TTC549 (cell line): ENCODE results near the gene P4HA3.

ENCODE experiments used
- FAIRE-seq: peaks from 2 replicates; lab custom pipeline; 2012; peaks lifted over from hg19 to GRCh38; lab: Jason Lieb, UNC

P4HA3 gene

GRCh38 chr11:74316772-74317505, 5.5 kb upstream of the P4HA3 start:
- FAIRE-seq: no peak

GRCh38 chr11:74312326-74312725, 886 bp upstream of the P4HA3 start:
- FAIRE-seq: no peak

DNA sequence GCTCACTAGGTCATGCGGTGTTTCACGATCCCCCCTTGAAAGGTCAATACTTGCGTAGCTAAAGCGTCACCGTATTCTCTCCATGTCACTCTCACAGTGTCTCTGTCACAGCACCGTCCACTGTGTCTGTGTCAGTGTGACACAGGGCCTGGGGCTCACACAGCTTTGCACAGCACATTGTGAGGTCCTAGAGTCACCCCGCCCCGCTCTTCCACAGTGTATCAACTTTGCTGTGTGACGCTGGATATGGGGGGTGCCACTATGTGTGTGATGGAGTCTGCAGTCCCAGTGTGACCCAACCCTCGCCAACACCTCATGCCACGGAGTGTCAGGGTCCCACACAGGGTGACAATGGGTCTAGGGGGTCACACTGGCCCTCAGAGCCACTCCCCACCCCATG, 583 bp downstream of the P4HA3 start:
- no peak for FAIRE-seq

GRCh38 chr11:74307434-74307833, 4.0 kb downstream of the P4HA3 start:
- FAIRE-seq: no peak

- no peak for FAIRE-seq
Measured at GRCh38 chr11:74306435-74307175, 4.8 kb downstream of the P4HA3 start.

DNA sequence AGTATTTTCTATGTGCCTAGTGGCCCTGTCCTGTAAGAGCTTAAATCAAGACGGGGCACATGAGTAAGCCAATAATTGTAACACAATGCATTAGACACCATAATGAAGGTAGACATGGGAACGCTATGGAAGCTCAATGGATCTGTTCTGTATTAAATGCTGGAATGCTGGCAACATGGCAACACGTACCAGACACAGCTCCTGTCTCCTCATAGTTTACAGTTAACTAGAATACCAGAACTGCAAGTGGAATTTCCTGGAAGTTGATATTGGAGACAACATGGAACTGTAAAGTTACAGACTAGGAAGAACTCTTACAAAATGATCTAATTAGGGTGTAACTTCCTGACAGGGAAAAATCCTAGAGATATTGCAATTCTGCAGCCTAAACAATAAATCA, 12.4 kb downstream of the P4HA3 start:
- FAIRE-seq: no peak

DNA sequence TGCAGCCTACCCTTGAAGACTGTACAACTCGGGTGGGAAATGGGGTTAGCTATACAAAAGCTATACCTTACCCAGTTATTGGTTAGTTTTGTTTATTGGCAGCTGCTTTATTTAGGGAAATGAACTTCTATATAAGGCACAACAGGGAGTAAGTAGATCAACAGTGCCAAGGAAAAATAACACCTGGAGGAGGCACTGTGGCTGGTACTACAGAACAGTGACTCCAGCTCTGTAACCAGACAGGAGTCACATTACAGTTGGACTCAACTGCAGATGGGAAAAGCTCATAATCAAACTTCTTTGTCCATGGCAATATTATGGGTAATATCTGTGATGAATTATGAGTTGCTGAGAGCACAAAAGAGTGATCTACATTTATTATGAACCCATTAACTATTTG, 14.0 kb downstream of the P4HA3 start:
- no peak for FAIRE-seq

DNA sequence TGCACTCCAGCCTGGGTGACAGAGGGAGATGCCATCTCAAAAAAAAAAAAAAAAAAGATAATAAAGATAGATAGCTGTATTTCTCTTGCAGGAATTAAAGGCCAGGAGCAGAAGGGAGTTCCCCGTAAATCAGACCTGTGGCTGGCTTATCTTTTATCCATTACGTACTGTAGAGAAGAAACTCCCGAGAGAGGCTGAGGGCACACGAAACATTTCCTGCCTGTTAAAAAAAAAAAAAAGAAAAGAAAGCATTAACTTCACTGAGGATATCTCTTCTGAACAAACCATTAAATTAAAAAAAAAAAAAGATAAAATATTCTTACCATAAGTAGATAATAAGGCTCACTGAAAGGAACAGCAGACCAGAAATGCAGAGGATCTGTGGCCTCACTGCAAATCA, 22.5 kb downstream of the P4HA3 start:
- no peak for FAIRE-seq

DNA sequence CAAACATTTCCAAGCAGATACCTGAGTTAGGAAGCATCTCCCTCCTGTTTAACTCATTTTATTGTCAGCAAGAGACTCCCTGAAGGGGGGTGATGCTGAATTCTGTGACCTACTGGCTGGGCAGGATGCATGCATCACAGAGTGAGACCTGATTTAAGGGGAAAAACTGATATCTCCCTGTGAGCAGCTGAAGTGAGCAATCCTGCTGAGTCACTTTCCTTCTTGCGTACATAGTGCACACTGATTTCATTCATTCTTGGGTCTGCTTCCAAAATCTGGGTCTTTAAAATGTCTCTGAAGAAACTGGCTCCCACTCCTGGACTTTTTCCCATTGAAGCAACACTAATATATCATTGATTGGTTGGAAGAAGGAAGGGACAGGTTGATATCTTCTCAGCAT, 23.3 kb downstream of the P4HA3 start:
- no peak for FAIRE-seq

DNA sequence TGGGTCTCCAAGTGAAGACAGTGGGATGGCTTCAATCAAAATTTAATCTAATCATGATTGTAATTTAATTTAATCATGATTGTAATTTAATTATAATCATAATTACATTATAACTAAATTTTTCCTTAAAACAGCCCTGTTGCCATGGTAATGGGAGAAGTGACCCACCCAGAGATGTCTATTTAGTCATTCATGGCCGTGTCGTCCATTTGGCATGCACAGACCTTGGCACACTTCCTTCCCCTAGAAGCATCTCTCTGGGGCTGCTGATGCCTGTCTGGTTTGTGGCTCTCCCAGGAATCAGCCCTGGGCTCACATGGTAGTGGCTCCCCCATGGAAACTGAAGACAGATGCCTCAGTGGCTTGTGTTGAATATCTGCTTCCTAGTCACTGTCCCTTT, 27.0 kb downstream of the P4HA3 start:
- no peak for FAIRE-seq

- FAIRE-seq: no peak
Measured at GRCh38 chr11:74283580-74284180, 27.8 kb downstream of the P4HA3 start.

- FAIRE-seq: no peak
Measured at GRCh38 chr11:74282914-74283371, 28.5 kb downstream of the P4HA3 start.

GRCh38 chr11:74282421-74282820, 29.0 kb downstream of the P4HA3 start:
- no peak for FAIRE-seq

- FAIRE-seq: no peak
Measured at GRCh38 chr11:74280494-74280893, 30.9 kb downstream of the P4HA3 start.

DNA sequence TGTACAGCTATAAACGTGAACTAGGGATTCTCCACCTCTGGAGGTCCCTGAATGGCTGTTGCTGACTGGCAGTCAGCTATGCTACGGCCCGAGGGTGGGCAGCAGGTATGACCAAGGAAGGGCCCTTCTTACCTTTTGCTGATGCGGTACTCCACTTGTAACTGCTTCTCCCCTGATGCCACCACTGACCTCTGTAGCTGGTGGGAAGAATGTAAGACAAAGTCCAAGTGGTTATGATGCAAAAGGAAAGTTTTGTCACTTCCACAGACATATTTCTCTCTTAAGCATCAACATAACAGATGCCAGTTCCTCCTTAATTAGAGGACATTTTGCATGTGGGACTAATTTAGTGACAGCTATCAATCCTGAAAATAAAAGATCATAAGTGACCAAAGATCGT, 32.2 kb downstream of the P4HA3 start:
- no peak for FAIRE-seq

- no peak for FAIRE-seq
Measured at GRCh38 chr11:74278721-74279161, 32.7 kb downstream of the P4HA3 start.

DNA sequence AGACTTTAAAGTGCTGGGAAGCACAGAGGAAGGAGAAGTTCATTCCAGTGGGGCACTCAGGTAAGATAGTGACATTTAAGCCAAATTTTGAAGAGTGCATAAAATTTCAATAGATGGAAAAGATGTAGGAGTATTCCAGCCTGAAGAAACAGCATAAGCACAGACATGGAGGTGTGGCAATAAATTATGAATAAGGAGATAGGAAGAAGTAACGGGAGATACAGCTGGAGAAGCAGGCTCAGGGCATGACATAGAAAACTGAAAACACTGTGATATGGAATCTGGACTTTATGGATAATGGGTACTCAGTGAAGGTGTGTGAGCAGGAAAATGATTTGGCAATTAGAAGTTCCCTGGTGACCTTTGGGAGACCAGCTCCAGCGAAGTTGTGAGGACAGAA, 33.3 kb downstream of the P4HA3 start:
- no peak for FAIRE-seq

- FAIRE-seq: no peak
Measured at GRCh38 chr11:74276581-74276980, 34.9 kb downstream of the P4HA3 start.

DNA sequence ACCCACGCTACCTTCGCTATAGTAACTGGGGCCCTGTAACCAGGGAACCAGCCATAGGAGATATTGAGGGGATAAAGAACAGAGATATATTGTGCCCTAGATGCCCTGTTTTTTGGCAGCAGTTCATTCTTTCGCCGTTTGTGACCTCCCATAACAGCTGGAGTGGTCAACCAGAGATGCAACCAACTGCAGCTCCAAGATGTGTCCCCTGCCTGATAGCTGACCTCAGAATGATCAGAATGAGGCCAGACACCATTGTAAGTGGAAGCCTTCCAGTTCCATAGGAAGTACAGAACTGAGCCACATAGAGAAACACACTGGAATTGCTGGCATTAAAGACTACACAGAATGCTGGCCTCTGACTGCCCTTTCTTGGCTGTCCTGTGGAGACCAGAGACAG, 39.2 kb downstream of the P4HA3 start:
- FAIRE-seq: no peak

DNA sequence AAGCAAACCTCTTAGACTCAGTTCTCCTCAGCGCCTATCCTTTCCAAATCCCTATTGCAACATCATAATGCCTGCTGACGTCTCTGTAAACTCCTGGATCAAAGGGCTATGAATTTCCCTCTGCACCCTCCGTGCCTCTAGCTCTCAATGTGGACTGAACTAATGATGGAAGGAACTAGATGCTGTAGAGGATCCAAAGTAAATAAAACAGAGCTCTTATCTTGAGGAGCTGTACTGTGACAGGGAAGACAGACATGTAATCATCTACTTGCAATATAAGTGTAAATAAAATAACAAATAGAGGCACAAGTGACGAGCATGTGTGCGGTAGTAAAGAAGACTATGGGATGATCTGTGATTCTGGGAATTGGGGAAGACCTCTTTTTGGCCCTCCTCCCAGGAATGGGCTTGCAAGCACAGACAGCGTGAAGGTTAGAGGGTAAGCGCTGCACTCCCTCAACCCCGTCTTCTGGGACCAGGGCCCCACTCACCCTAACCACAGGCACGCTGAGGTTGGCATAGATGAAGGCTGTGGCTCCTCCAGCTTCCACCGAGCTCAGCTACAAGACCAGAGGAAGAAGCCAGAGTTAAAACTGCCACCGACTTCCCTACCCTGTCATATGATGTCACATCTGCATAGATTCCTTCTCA, 42.2 kb downstream of the P4HA3 start:
- no peak for FAIRE-seq

- no peak for FAIRE-seq
Measured at GRCh38 chr11:74268456-74268855, 43.0 kb downstream of the P4HA3 start.

DNA sequence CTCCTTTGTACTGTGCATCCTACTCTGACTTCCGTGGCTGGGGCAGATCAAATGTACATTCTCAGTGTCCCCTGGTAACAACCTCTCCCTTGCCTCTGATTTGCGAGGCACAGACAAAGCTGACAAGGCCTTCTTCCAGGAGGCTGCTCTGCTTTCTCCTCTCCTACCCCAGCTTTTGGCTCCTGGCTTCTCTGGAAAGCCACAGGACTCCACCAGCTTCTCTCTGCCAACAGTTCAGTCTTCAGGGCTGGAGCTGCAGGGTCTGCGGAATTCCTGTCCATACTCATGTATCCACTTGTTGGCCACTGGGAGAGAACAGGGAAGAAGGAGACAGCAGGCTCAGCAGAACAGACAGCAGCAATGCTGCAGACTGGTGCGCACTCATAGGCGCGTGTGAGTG, 44.4 kb downstream of the P4HA3 start:
- FAIRE-seq: no peak

GRCh38 chr11:74265256-74265655, 46.2 kb downstream of the P4HA3 start:
- FAIRE-seq: no peak
